ENCODE data around the gene CSNK2A1. TPM values are rescaled to one million over a fixed set of nuclear protein-coding genes. Genes with fewer than 3 reads are reported as not detected.

CSNK2A1 gene
- total RNA-seq, 2 experiments from 2014 or later, result 111 to 124 TPM

- CTCF ChIA-PET, result interaction anchor here (0.6 kb wide), 1 partner anchor 73 kb away, joined by 3 read pairs; no protein-coding TSS in a partner anchor
- Mint-ChIP-seq H3K4me1 (no peaks in the 10 kb centered on the region), H3K36me3 (no peaks in the 10 kb centered on the region), H3K9me3 (ENCODE audit: low read depth) (no peaks in the 10 kb centered on the region), H3K27ac (no peak overlapping the region), H3K4me3 (no peak overlapping the region), H3K27me3 (peaks cover 36% of the 10 kb centered on the region)
- no peak for ATAC-seq
- DNase-seq, result no peak
Observed at GRCh38 chr20:574297-574942, 30.8 kb upstream of the CSNK2A1 start.

DNA sequence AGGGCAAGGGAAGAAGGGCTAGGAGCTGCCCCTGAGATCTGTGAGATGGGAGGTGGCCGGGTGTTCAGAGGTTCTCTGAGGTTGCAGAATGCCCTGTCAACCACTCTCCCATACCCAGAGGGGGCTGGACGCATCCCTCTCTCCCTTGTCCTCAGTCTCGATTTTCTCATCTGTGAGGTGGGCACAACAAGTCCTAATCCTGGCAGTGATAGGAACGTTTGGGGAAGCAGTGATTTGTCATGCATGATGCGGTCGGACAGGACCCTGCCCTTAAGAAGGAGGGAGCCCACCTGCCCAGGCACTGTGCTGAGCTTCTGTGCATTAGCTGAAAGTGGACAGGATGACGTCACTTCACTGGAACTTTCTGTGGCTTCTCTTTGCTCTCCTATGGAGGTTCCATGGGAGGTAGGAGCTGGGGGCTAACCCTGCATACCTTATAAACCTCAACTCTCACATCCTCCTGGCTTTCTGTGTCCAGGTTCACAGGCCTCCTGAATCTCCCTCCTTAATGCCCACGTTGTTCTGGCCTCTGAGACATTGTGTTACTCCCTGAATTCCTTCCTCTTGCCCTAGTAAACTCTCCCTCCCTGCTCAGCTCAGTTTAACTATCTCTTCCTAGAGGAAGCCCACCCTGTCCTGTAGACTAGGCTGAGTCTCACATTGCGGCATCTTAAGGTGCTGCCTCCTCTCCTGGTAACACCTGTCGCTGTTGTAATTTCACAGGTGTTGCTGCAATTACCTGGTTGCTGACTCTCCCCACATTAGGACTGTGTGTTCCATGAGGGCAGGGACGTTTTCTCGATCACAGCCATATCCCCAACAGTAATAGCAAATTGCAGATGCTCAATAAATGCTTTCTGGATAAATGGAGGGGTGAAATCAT is 30.1 kb upstream of the CSNK2A1 start:
- no peak overlapping the region for H3K27ac Mint-ChIP-seq
- H3K9me3 Mint-ChIP-seq (ENCODE audit: low read depth), result no peaks in the 10 kb centered on the region
- peaks cover 39% of the 10 kb centered on the region for H3K27me3 Mint-ChIP-seq
- CTCF ChIA-PET, result interaction anchor here (1.8 kb wide), 1 partner anchor 11 kb away, joined by 5 read pairs; no protein-coding TSS in a partner anchor
- H3K4me1 Mint-ChIP-seq, result peaks cover under 1% of the 10 kb centered on the region
- no peaks in the 10 kb centered on the region for H3K36me3 Mint-ChIP-seq
- no peak overlapping the region for H3K4me3 Mint-ChIP-seq
- DNase-seq (no peak), ATAC-seq (no peak)

GRCh38 chr20:572727-573126 is 29.1 kb upstream of the CSNK2A1 start:
- no peak for DNase-seq
- ATAC-seq, result no peak
- H3K27me3 Mint-ChIP-seq, result peaks cover 42% of the 10 kb centered on the region
- H3K27ac Mint-ChIP-seq, result no peak overlapping the region
- H3K9me3 Mint-ChIP-seq (ENCODE audit: low read depth), result no peaks in the 10 kb centered on the region
- H3K36me3 Mint-ChIP-seq, result no peaks in the 10 kb centered on the region
- CTCF ChIA-PET, result interaction anchor here (1.8 kb wide), 1 partner anchor 10 kb away, joined by 5 read pairs; no protein-coding TSS in a partner anchor
- H3K4me1 Mint-ChIP-seq, result peaks cover 4% of the 10 kb centered on the region
- H3K4me3 Mint-ChIP-seq, result no peak overlapping the region

- H3K4me3 Mint-ChIP-seq, result no peak overlapping the region
- no peaks in the 10 kb centered on the region for H3K36me3 Mint-ChIP-seq
- DNase-seq (no peak), ATAC-seq (no peak)
- no peak overlapping the region for H3K27ac Mint-ChIP-seq
- no peaks in the 10 kb centered on the region for H3K9me3 Mint-ChIP-seq (ENCODE audit: low read depth)
- H3K4me1 Mint-ChIP-seq, result peaks cover 4% of the 10 kb centered on the region
- CTCF ChIA-PET, result interaction anchor here (1.8 kb wide), 1 partner anchor 10 kb away, joined by 5 read pairs; no protein-coding TSS in a partner anchor
- H3K27me3 Mint-ChIP-seq, result peaks cover 44% of the 10 kb centered on the region
Observed at GRCh38 chr20:571754-572441, 28.3 kb upstream of the CSNK2A1 start.

DNA sequence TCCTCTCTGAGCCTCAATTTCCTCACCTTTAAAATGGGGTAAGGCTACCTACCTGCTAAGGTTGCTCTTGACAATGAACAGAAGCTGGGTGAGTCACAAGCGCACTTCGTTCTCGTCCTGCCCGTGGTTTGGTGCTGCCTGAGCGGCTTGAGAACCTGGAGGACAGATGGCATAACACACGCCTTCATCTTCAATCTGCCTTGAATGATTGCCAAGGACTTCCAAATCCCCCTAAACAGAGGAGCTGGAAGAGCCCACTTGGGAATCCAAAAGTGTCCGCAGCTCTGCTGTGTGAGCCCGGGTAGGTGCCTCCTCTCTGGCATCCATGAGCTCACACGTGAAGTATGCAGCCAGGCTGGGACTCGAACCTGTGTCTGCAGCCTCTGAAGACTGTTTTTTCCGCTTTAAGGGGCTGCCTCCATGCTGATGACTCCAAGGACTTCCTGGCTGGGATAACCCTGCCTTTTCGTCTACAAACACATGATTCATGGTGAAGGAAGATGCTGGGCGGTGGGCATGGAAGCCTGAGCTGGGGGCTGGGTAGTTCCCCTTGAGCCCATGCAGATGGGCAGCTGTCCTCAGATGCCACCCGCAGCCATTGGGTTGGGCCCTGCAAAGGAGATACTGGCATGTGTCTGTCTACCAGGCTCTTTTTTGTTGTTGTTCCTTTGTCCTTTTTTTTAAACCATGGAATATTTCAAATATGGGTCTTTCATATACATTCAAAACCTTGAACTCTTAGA is 25.3 kb upstream of the CSNK2A1 start:
- H3K9me3 Mint-ChIP-seq (ENCODE audit: low read depth), result no peaks in the 10 kb centered on the region
- H3K4me1 Mint-ChIP-seq, result peaks cover 4% of the 10 kb centered on the region
- no peak overlapping the region for H3K27ac Mint-ChIP-seq
- H3K4me3 Mint-ChIP-seq, result no peak overlapping the region
- ATAC-seq (no peak), DNase-seq (no peak)
- peaks cover 42% of the 10 kb centered on the region for H3K27me3 Mint-ChIP-seq
- no peaks in the 10 kb centered on the region for H3K36me3 Mint-ChIP-seq
- CTCF ChIA-PET, result no interaction called here

GRCh38 chr20:568097-568652 is 24.6 kb upstream of the CSNK2A1 start:
- DNase-seq (no peak), ATAC-seq (no peak)
- Mint-ChIP-seq H3K27me3 (peaks cover 38% of the 10 kb centered on the region), H3K9me3 (ENCODE audit: low read depth) (no peaks in the 10 kb centered on the region), H3K4me1 (peaks cover 4% of the 10 kb centered on the region), H3K27ac (no peak overlapping the region), H3K36me3 (no peaks in the 10 kb centered on the region), H3K4me3 (no peak overlapping the region)
- CTCF ChIA-PET, result no interaction called here

GRCh38 chr20:564192-564591 is 20.6 kb upstream of the CSNK2A1 start:
- peaks cover 30% of the 10 kb centered on the region for H3K27me3 Mint-ChIP-seq
- peaks cover 4% of the 10 kb centered on the region for H3K4me1 Mint-ChIP-seq
- DNase-seq (no peak), ATAC-seq (no peak)
- no peak overlapping the region for H3K27ac Mint-ChIP-seq
- H3K36me3 Mint-ChIP-seq, result no peaks in the 10 kb centered on the region
- CTCF ChIA-PET, result interaction anchor here (3.9 kb wide), 1 partner anchor 82 kb away, joined by 55 read pairs; no protein-coding TSS in a partner anchor
- H3K9me3 Mint-ChIP-seq (ENCODE audit: low read depth), result no peaks in the 10 kb centered on the region
- H3K4me3 Mint-ChIP-seq, result no peak overlapping the region

DNA sequence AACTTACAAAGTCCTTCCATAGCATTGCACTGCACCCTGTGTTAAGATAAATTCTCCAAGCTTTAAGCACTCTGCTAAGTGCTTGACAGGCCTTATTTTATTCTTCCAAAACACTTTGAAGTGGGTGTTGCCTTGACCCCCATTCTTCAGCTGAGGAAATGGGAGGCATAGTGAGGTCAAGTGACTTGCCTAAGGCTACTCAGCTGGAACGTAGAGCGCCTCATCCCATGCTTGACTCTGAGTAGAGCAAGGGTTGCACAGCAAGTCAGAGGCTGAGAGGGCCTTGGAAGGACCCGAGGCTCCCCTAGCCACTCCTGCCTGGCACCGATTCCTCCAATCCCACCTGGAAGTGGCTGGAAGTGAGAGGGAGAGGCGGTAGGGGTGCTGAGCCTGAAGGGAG is 19.6 kb upstream of the CSNK2A1 start:
- H3K36me3 Mint-ChIP-seq, result no peaks in the 10 kb centered on the region
- H3K9me3 Mint-ChIP-seq (ENCODE audit: low read depth), result no peaks in the 10 kb centered on the region
- no peak for DNase-seq
- peaks cover 24% of the 10 kb centered on the region for H3K27me3 Mint-ChIP-seq
- CTCF ChIA-PET, result interaction anchor here (1.4 to 3.9 kb wide), 5 partner anchors 19 to 176 kb away, joined by 3 to 55 read pairs (median 4); partner anchors contain the start of gene CSNK2A1
- no peak for ATAC-seq
- peaks cover 2% of the 10 kb centered on the region for H3K4me1 Mint-ChIP-seq
- no peak overlapping the region for H3K4me3 Mint-ChIP-seq
- H3K27ac Mint-ChIP-seq, result no peak overlapping the region

DNA sequence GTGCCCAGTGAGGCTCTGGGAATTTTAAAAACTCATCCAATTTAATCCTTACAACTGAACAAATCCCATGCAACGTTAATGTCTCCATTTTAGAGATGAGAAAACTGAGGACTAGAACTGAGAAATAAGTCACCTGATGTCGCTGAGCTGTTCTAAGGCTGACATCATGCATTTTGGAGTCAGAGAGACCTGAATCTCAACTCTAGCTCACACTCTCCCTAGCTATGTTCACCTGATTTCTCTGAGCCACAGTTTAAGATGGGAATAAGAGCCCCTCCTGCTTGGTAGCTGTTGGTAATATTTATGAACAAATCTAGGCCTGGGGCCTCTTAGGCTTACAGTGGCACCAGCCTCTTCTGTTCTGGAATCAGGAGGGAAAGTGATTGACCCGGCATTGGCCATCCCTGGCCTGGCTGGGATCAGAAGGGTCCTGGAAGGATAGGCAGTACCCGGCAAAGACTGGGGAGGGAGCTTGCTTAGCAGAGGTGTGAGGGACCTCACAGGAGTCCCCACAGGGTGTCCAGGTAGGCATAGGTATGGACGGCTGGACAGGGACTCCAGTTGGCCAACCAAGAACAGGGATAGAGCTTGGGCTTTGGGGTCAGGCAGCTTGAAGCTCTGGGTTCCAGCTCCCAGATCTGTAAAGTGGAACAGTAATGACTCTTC is 18.8 kb upstream of the CSNK2A1 start:
- no peaks in the 10 kb centered on the region for H3K9me3 Mint-ChIP-seq (ENCODE audit: low read depth)
- no peak overlapping the region for H3K4me3 Mint-ChIP-seq
- DNase-seq (no peak), ATAC-seq (no peak)
- no peaks in the 10 kb centered on the region for H3K4me1 Mint-ChIP-seq
- CTCF ChIA-PET, result interaction anchor here (0.9 to 3.9 kb wide), 8 partner anchors 10 to 177 kb away, joined by 3 to 55 read pairs (median 4); partner anchors contain the start of gene CSNK2A1
- H3K27ac Mint-ChIP-seq, result no peak overlapping the region
- no peaks in the 10 kb centered on the region for H3K36me3 Mint-ChIP-seq
- H3K27me3 Mint-ChIP-seq, result peaks cover 23% of the 10 kb centered on the region

DNA sequence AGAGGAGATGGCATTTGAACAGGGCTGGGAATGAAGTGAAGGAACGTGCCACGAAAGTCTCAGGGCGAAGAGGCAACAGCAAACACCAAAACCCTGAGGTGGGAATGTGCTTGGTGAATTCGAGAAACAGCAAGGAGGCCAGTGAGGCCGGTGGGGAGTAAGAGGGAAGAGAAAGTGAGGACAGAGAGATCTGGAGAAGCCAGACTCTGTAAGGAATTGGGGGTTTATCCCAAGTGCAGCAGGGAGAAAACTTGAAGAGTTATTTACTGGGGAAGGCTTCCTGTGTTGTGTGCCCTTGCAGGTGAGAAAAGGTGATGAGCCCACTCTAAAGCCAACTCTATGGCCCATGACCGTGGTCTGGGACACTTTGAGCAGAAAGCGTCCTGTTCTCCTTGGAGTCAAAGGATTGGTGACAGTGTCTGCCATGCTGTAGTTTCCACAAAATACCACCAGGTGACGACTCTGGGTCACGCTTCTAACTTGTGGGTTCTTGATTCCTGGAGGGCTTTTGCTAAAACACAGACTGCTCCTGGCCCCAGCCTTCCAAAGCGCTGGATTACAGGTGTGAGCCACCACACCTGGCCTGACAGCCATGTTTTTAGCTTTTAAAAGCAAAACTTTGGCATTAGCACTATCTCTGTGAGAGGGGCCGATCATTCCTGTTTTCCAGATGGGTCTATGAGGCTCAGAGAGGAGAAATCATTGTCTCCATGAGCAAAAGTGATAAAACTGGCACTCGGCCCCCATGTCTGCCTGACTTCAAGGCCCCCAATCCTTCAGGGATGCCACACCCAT is 18.0 kb upstream of the CSNK2A1 start:
- peak; percentile 73 for DNase-seq
- peaks cover 16% of the 10 kb centered on the region for H3K27me3 Mint-ChIP-seq
- no peak overlapping the region for H3K4me3 Mint-ChIP-seq
- CTCF ChIA-PET, result interaction anchor here (0.9 to 3.9 kb wide), 9 partner anchors 11 to 207 kb away, joined by 3 to 55 read pairs (median 4); partner anchors contain the start of gene CSNK2A1
- no peaks in the 10 kb centered on the region for H3K4me1 Mint-ChIP-seq
- H3K9me3 Mint-ChIP-seq (ENCODE audit: low read depth), result no peaks in the 10 kb centered on the region
- no peaks in the 10 kb centered on the region for H3K36me3 Mint-ChIP-seq
- ATAC-seq, result peak; percentile 72
- no peak overlapping the region for H3K27ac Mint-ChIP-seq

- H3K4me1 Mint-ChIP-seq, result no peaks in the 10 kb centered on the region
- DNase-seq, result no peak
- peaks cover 16% of the 10 kb centered on the region for H3K27me3 Mint-ChIP-seq
- CTCF ChIA-PET, result interaction anchor here (0.7 to 3.9 kb wide), 6 partner anchors 17 to 206 kb away, joined by 3 to 55 read pairs (median 4); partner anchors contain the start of gene CSNK2A1
- H3K27ac Mint-ChIP-seq, result no peak overlapping the region
- no peaks in the 10 kb centered on the region for H3K36me3 Mint-ChIP-seq
- no peaks in the 10 kb centered on the region for H3K9me3 Mint-ChIP-seq (ENCODE audit: low read depth)
- ATAC-seq, result no peak
- H3K4me3 Mint-ChIP-seq, result no peak overlapping the region
Observed at GRCh38 chr20:560680-561079, 17.1 kb upstream of the CSNK2A1 start.
